Lower leg skin (tissue), 3 donors: ENCODE results near the gene PLD5.

Source experiments
- CTCF ChIP-seq, 3 donors: fragments of 450-650 bp; IDR thresholded peaks; one replicate each; pipeline ENCODE4 v1.5.1; 2016; ENCODE audit warnings: antibody characterized with exemption in 3 of 3, mild to moderate bottlenecking in 3 of 3, moderate library complexity in 2 of 3
- POLR2A ChIP-seq, 2 donors: fragments of 450-650 bp; IDR thresholded peaks; one replicate each; pipeline ENCODE4 v1.6.1; 2016 to 2017; ENCODE audit warnings: antibody characterized with exemption in 2 of 2, mild to moderate bottlenecking in 1 of 2, moderate library complexity in 1 of 2

GRCh38 chr1:242240077-242240476 is 284.4 kb downstream of the PLD5 start:
- TF ChIP-seq POLR2A (IDR thresholded peaks at IDR 0.05) (no peak), CTCF (IDR thresholded peaks at IDR 0.05) (no peak)
